ENCODE data around the gene ERN1.
A peak's percentile ranks its signal among the peaks of the same experiment; 100 is the strongest.

The ERN1 gene

GRCh38 chr17:64084086-64084939 lies 45.6 kb downstream of the ERN1 start:
- DNase-seq (ENCODE audit: low spot score): no peak

DNA sequence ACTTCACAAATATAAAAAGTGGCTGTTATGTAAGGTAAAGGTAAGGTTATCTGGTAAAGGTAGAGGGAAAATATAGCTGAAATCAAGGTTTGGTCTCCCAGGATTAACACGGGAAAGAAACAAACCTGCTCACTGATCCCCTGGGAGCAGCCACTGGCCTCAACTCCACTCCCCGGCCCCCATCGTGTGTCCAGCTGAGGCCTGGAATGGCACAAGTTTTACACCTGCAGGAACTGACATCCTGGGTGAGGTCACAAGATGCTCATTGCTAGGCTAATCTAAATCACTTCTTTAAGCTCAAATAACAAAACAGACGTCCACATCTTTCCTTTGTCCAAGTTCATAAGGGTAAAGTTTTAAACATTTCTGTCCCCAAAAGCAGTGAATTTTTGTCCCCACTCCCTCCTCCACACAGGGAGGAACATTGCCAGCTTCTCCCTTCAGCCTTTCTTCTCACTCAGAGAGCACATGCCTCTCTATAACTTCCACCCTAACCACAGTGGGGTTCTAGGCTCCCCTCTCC lies 46.3 kb downstream of the ERN1 start:
- DNase-seq (ENCODE audit: low spot score): no peak

DNA sequence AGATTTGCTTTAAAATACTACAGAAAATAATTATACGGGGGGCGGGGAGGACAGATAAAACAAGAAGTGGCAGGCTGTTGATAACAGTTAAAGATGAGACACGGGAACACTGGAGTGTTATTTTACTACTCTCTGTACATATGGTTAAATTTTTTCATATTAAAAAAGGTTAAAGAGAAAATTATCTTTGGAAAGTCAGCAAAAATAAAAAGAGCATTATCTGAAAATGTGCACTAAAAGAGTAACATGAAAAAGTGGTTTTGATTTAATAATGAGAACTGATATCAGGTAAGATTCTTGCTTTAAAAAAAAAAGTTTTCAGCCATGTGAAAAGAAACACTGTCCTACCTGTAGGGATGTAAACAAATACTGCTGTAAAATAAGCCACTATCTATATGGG lies 46.9 kb downstream of the ERN1 start:
- DNase-seq (ENCODE audit: low spot score): no peak

GRCh38 chr17:64081802-64082799 lies 47.8 kb downstream of the ERN1 start:
- DNase-seq (ENCODE audit: low spot score): peak; percentile 25

DNA sequence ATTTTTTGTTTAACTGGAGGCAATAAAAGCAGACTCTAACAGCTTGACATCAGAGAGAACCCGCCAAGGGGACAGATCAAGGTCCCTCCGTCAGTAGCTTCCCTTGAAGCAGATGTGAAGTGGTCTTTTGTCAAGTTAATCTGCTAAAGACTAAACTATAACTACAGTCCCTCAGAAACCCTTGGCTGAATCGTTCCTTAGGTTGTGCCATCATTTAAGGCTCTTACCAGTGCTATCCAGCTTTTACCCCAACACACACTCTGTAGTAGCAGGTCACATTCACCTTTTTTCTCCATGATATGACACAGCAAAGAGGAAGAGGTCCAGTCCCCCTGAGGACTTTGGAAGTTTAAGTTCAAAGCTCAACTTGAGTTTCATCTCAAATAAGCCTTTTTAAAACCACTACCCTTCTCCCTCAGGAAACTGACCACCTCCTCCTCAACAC lies 49.7 kb downstream of the ERN1 start:
- no peak for DNase-seq (ENCODE audit: low spot score)

DNA sequence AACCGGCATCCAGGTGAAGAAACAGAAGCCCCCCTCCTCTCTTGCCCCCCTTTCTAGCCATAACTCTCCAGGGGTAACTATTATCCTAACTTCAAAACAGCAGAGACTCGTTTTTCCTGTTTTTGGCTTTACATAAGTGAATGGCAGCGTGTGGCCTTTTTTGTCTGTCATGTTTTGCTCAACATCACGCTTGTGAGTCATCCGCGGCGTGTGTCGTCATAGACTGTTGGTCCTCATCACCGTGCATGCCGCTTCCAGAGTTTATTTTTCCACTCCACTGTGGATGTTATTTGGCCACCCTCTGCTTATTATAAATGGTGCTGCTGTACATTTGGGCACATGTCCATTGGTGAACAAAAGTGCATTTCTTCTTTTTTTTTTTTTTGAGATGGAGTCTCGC lies 52.6 kb downstream of the ERN1 start:
- no peak for DNase-seq (ENCODE audit: low spot score)

GRCh38 chr17:64075913-64076312 lies 54.0 kb downstream of the ERN1 start:
- DNase-seq (ENCODE audit: low spot score): no peak

- no peak for DNase-seq (ENCODE audit: low spot score)
Measured at GRCh38 chr17:64074704-64075426, 55.1 kb downstream of the ERN1 start.

DNA sequence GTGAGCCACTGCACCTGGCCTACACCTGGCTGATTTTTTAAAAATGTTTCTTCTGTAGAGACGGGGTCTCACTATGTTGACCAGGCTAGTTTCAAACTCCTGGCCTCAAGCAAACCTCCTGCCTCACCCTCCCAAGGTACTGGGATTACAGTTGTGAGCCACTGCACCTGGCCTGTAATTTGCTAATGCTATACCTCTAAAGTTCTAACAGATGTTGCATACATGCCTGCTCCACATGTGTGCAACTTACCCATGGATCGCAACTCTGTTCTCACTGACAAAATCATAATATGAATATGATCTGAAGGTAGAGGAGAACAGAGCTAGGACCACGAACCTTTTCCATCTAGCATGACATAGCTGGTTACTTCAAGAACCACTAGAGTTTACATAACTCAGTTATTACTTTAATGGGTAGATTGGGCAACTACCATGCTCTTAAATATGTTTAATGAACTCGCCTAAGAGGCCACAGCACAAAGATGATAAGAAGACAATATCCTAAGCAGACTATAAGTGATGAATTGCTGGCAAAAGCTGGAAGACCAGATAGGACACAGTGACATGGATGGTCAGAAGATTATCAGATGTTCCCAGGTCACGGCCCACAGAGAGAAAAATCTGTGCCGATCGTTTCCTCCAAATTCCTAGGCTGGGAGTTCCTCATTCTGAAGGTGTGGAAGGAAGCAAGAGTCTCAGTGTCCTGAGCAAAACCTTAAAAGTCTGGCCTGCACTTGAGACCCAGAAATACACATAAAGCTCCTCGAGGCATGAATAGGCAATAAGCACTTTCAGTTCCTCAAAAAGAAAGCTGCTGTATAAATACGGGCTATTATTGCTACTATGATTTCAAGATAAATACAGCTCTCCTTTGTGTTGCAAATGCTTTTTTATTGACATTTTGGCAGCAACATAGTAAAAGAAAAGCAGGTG lies 55.9 kb downstream of the ERN1 start:
- peak; percentile 28 for DNase-seq (ENCODE audit: low spot score)

- DNase-seq (ENCODE audit: low spot score): no peak
Measured at GRCh38 chr17:64071111-64071510, 58.8 kb downstream of the ERN1 start.

GRCh38 chr17:64070213-64070612 lies 59.7 kb downstream of the ERN1 start:
- DNase-seq (ENCODE audit: low spot score): no peak

GRCh38 chr17:64069143-64069542 lies 60.8 kb downstream of the ERN1 start:
- DNase-seq (ENCODE audit: low spot score): no peak

DNA sequence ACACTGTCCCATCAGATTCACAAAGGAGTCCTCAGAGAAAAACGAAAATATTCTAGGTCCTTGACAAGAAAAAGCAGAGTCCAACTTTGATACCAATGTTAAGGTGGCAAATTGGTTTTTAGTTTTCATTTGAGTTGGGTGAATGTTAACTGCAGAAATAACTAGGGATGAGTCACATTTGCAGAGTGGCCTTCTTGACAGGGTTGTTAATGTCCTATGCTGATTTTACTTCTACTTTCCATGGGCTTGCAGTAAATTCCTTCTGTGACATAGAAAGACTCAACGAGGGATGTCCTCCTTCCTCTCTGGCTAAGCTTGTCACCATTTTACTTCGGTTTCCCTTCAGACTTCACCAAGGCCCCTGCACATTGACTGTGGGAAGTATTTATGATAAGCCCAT lies 62.3 kb downstream of the ERN1 start:
- no peak for DNase-seq (ENCODE audit: low spot score)

- DNase-seq (ENCODE audit: low spot score): no peak
Measured at GRCh38 chr17:64066716-64067115, 63.2 kb downstream of the ERN1 start.

- no peak for DNase-seq (ENCODE audit: low spot score)
Measured at GRCh38 chr17:64065161-64065560, 64.8 kb downstream of the ERN1 start.

- DNase-seq (ENCODE audit: low spot score): no peak
Measured at GRCh38 chr17:64064331-64064730, 65.6 kb downstream of the ERN1 start.

GRCh38 chr17:64063766-64064224 lies 66.1 kb downstream of the ERN1 start:
- DNase-seq (ENCODE audit: low spot score): no peak

DNA sequence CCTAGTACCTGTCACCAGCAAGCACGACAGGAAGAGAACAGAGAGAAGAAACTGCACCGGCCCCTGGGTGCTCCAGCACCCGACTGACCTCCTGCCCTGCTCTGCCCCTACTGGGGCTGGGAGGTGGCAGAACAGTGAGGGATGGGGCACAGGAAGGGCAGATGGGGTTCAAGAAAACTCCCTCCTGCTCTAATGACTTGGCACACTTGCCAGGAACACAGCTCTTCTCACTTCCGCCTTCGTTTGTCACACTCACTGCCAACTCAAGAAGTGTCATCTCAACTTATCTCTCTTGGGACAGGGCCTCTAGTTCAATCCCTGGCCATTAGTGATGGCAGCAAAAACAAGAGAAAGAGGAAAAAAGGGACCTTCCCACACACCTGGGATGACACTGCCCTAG lies 66.9 kb downstream of the ERN1 start:
- DNase-seq (ENCODE audit: low spot score): peak; percentile 19

DNA sequence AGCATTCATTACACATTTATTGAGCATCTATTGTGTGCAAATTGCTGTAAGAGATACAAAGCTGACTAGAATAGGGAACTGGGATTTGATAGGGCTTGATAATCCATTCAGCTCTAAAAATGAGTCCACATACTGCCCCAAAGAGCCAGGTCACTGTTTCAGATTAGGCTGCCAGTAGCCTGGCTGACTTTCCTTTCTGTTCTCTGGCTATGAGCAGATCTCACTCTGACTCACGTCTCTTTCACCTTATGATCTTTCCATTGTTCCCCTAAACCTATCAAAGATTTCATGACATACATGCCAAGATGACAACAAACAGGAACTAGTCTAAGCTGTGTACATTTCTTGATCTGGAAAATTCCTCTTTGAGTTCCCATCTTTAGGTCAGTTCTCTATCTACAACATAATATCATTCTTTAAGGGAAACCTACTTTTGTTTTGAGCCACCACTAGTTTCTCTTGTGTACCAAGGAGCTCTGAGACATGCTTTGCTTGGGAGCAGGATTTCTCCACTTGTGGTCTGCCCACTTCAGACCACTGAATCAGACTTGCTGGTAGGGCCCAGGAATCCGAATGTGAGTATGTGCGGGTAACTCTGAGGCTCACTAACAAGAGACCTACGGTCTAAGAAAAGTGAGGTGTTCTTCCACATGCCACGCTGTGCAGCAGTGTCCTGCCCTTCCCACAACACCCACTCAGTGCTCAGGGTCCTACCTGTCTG lies 68.6 kb downstream of the ERN1 start:
- DNase-seq (ENCODE audit: low spot score): no peak

- DNase-seq (ENCODE audit: low spot score): no peak
Measured at GRCh38 chr17:64060331-64060730, 69.6 kb downstream of the ERN1 start.

Data from Ammon's horn (tissue), 1 donor.